Ovary (tissue), 9 donors: Measurements from ENCODE around the gene IDH3A. TPM values are rescaled to one million over a fixed set of nuclear protein-coding genes. Genes with fewer than 3 reads are reported as not detected.

Experiments
- DNase-seq, 5 donors: peaks; one replicate each; pipeline ENCODE4 v3.0.0-alpha.2; 2019 to 2020
- H3K27ac ChIP-seq, 2 donors: fragments of 200-600 bp; one replicate each; pipeline versions ENCODE4 v1.5.1 to v1.8.0; 2019 to 2022
- H3K27me3 ChIP-seq: fragments of 200-600 bp; one replicate; pipeline ENCODE4 v1.8.0; 2022
- H3K36me3 ChIP-seq: fragments of 200-600 bp; sonication (generic); one replicate; pipeline ENCODE4 v1.5.1; 2019
- H3K4me1 ChIP-seq: one replicate; pipeline ENCODE4 v1.8.1; 2013; ENCODE audit warnings: mild to moderate bottlenecking, moderate library complexity; ENCODE audit not compliant: insufficient read depth
- H3K4me3 ChIP-seq: fragments of 200-600 bp; sonication (generic); one replicate; pipeline ENCODE4 v1.5.1; 2017
- H3K9me3 ChIP-seq, 2 donors: fragments of 200-600 bp in 1 of 2; sonication (generic) in 1 of 2; one replicate each; pipeline versions ENCODE4 v1.5.1 to v1.8.1; 2013 to 2019; ENCODE audit warnings: mild to moderate bottlenecking in 1 of 2, moderate library complexity in 1 of 2
- EP300 ChIP-seq: sonication (generic); formaldehyde crosslinking; IDR thresholded peaks from one replicate; pipeline ENCODE4 v1.6.1; 2017; ENCODE audit warnings: antibody characterized with exemption
- POLR2A ChIP-seq: fragments of 450-650 bp; IDR thresholded peaks from one replicate; pipeline ENCODE4 v1.6.1; 2017; ENCODE audit warnings: antibody characterized with exemption, mild to moderate bottlenecking, moderate library complexity
- WGBS, 3 donors: extraction: QIAGEN DNeasy Blood & Tissue Kit in 1 of 3; methylation state at CpG; one replicate each; pipeline versions ENCODE4 v1.1.5 to v1.1.7; 2013 to 2017; 5-methylcytosine and 5-hydroxymethylcytosine counted together
- intact Hi-C, 4 donors: fragments of 100-400 bp; cut with DNase I; formaldehyde crosslinking; loops; one replicate each; pipeline versions ENCODE4 v1.11.0 to v1.15.1; 2022 to 2023
- polyA plus RNA-seq, 2 donors: library from polyadenylated mRNA; stranded (reverse); fragments of 200-250 nt in 1 of 2; fragments of 350-450 nt in 1 of 2; fragmentation: Illumina TruSeq in 1 of 2; extraction: RNeasy Lipid Tissue Mini Kit (QIAGEN cat#74804) in 1 of 2; gene quantifications; one replicate each; pipeline ENCODE4 v1.2.3, GENCODE V29; 2013 to 2014
- total RNA-seq, 7 donors: library from RNA; depleted of rRNA in 2 of 7; stranded (reverse); fragments of >200 nt in 2 of 7; fragmentation: NEBNext Ultra II Directional in 3 of 7; extraction: Animal tissue kit (Norgen Biotek cat#: 25700) in 3 of 7; gene quantifications; one replicate each; pipeline versions ENCODE4 v1.1.0 to v1.2.4, GENCODE V29; 2016 to 2023
- TF ChIP-seq, protein P1 (sequence below), 3 donors: fragments of 450-650 bp in 2 of 3; fragments of 200-600 bp in 1 of 3; IDR thresholded peaks; one replicate each; pipeline versions ENCODE4 v1.5.1 to v1.8.0; 2016 to 2022; ENCODE audit warnings: antibody characterized with exemption in 3 of 3, mild to moderate bottlenecking in 1 of 3
- donor health status: DM: no; HTN: no; CAD: no; lungs with moderate emphysema.
- donor health status: DM: no; HTN: no; CAD: no.
- donor health status: Bipolar disorder and iron deficiency.
- donor health status: DM: yes; HTN: yes; CAD: no.
- donor health status: DM: no; HTN: no; CAD: no.
- donor health status: DM: yes; HTN: yes; CAD: no.

Gene IDH3A
- total and polyA plus RNA-seq, 9 donors = 19.4 to 82.4 (median 58.6) TPM

DNA sequence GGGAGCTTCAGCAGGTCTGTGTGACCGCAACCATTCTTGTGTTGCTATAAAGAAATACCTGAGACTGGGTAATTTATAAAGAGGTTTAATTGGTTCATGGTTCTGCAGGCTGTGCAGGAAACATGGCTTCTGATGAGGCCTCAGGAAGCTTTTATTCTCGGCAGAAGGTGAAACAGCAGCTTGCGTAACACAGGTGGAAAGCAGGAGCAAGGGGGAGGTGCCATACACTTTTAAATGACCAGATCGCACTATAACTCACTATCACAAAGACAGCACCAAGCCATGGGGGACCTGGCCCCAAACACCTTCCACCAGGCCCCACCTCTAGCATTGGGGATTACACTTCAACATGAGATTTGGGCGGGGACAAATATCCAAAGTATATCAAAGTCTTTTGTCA lies 9.6 kb upstream of the IDH3A start:
- Histone ChIP-seq H3K4me1 (no peaks in the 10 kb centered on the region), H3K4me3 (no peak overlapping the region), H3K27ac (no peak overlapping the region), H3K9me3 (no peaks in the 10 kb centered on the region), H3K36me3 (no peaks in the 10 kb centered on the region), H3K27me3 (no peaks in the 10 kb centered on the region)
- intact Hi-C loops = loop anchor here in 1 of 4 donors (10.0 kb wide), 1 partner anchor 55 kb away; no protein-coding TSS in a partner anchor
- TF ChIP-seq, protein P1, sequence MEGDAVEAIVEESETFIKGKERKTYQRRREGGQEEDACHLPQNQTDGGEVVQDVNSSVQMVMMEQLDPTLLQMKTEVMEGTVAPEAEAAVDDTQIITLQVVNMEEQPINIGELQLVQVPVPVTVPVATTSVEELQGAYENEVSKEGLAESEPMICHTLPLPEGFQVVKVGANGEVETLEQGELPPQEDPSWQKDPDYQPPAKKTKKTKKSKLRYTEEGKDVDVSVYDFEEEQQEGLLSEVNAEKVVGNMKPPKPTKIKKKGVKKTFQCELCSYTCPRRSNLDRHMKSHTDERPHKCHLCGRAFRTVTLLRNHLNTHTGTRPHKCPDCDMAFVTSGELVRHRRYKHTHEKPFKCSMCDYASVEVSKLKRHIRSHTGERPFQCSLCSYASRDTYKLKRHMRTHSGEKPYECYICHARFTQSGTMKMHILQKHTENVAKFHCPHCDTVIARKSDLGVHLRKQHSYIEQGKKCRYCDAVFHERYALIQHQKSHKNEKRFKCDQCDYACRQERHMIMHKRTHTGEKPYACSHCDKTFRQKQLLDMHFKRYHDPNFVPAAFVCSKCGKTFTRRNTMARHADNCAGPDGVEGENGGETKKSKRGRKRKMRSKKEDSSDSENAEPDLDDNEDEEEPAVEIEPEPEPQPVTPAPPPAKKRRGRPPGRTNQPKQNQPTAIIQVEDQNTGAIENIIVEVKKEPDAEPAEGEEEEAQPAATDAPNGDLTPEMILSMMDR (IDR thresholded peaks at IDR 0.05) = no peak
- TF ChIP-seq POLR2A (no peak), EP300 (no peak)
- WGBS, 3 donors = 90 to 93% (median 93%) methylated on average over 5 of the region's 5 CpGs
- DNase-seq = no peak

- no peak overlapping the region for H3K27ac ChIP-seq
- no peaks in the 10 kb centered on the region for H3K4me1 ChIP-seq
- H3K9me3 ChIP-seq = no peaks in the 10 kb centered on the region
- H3K27me3 ChIP-seq = no peaks in the 10 kb centered on the region
- no peak overlapping the region for H3K4me3 ChIP-seq
- intact Hi-C loops = no loop called here
- TF ChIP-seq EP300 = no peak
- no peak for TF ChIP-seq POLR2A
- H3K36me3 ChIP-seq = no peaks in the 10 kb centered on the region
- no peak for DNase-seq
Observed at GRCh38 chr15:78140292-78140691, 8.9 kb upstream of the IDH3A start.

GRCh38 chr15:78142332-78142731 lies 6.8 kb upstream of the IDH3A start:
- Histone ChIP-seq H3K27ac (no peak overlapping the region), H3K27me3 (no peaks in the 10 kb centered on the region), H3K36me3 (no peaks in the 10 kb centered on the region), H3K4me1 (no peaks in the 10 kb centered on the region), H3K9me3 (no peaks in the 10 kb centered on the region), H3K4me3 (no peak overlapping the region)
- WGBS, 3 donors = 78 to 84% (median 82%) methylated on average over 3 of the region's 3 CpGs
- TF ChIP-seq POLR2A = no peak
- no peak for TF ChIP-seq EP300
- TF ChIP-seq, protein P1 (IDR thresholded peaks at IDR 0.05) = no peak
- intact Hi-C loops = no loop called here
- no peak for DNase-seq

GRCh38 chr15:78146425-78147154 lies 2.6 kb upstream of the IDH3A start:
- TF ChIP-seq EP300 (no peak), POLR2A (no peak)
- TF ChIP-seq, protein P1 (IDR thresholded peaks at IDR 0.05) = no peak
- no peaks in the 10 kb centered on the region for H3K36me3 ChIP-seq
- whole genome bisulfite sequencing, 3 donors = 86 to 89% (median 88%) methylated on average over 4 of the region's 4 CpGs
- H3K4me1 ChIP-seq = no peaks in the 10 kb centered on the region
- intact Hi-C loops = no loop called here
- no peak overlapping the region for H3K27ac ChIP-seq
- H3K4me3 ChIP-seq = no peak overlapping the region
- no peak for DNase-seq
- H3K9me3 ChIP-seq = no peaks in the 10 kb centered on the region
- H3K27me3 ChIP-seq = no peaks in the 10 kb centered on the region

DNA sequence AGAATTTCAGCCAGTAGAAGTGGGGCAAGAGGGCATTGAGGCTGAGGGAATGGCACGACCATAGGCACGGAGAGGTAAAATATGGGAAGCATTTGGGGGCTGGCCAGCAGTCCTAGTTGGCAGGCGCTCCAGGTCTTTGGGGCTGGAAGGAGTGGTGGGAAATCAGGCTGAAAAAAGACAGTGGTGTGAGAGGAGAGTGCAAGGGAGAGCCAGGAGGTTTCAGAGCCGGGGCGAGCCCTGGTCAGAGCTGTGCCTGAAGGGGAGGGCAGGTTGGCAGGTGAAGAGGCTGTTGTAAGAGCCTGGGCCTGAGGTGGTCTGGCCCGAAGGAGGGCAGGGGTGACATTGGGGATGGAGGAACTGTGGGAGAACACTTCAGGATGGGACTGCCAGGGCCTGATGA lies 1.6 kb upstream of the IDH3A start:
- 86 to 89% (median 88%) methylated on average over 6 of the region's 6 CpGs for WGBS, 3 donors
- no peak for TF ChIP-seq POLR2A
- no peak for TF ChIP-seq EP300
- TF ChIP-seq, protein P1 (IDR thresholded peaks at IDR 0.05) = no peak
- no peaks in the 10 kb centered on the region for H3K4me1 ChIP-seq
- no peak overlapping the region for H3K27ac ChIP-seq
- intact Hi-C loops = no loop called here
- DNase-seq = no peak
- H3K27me3 ChIP-seq = no peaks in the 10 kb centered on the region
- H3K9me3 ChIP-seq = no peaks in the 10 kb centered on the region
- no peak overlapping the region for H3K4me3 ChIP-seq
- no peaks in the 10 kb centered on the region for H3K36me3 ChIP-seq
